CD4-positive, alpha-beta T cell treated with Interleukin-12 subunit alpha and Interleukin-12 subunit beta, for 1 hour (primary cell): ENCODE measurements around the gene TGFB1.
"Not testable (repeated sequence)": the region's sequence is repeated elsewhere in the genome, so short reads cannot be mapped to it uniquely, and the experiment has no call there.

Experiments used
- DNase-seq: peaks from one replicate; pipeline ENCODE4 v3.0.0-alpha.2; 2020

Gene TGFB1

DNA sequence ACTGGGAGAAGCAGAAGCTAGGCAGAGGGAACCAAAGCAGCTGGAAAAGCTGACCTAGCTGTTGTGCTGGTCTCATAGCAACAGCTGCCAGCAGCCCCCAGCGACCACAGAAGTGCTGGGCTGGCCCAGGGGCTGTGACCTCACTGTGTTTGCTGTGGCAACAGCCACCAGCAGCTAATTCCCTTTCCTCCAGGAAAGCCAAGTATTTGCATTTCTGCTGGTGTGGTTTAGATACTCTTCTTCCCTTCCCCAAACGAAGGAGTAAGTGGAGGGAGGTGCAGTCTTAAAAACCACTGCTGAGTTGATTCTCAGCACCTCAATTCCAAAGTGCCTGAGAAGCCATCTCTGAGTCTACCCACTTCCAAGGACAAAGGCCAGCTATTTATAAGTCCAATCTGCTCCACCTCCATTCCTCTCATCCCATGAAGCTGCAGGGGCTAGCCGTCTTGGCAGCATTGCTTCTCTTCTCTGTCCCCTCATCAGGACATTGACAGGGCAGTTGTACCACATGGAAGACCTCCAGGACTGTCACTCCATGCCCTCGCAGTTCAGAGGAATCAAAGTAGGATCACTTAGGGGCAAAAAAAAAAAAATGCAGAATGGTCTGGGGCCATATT lies 55.3 kb downstream of the TGFB1 start:
- DNase-seq = peak; percentile 79

DNA sequence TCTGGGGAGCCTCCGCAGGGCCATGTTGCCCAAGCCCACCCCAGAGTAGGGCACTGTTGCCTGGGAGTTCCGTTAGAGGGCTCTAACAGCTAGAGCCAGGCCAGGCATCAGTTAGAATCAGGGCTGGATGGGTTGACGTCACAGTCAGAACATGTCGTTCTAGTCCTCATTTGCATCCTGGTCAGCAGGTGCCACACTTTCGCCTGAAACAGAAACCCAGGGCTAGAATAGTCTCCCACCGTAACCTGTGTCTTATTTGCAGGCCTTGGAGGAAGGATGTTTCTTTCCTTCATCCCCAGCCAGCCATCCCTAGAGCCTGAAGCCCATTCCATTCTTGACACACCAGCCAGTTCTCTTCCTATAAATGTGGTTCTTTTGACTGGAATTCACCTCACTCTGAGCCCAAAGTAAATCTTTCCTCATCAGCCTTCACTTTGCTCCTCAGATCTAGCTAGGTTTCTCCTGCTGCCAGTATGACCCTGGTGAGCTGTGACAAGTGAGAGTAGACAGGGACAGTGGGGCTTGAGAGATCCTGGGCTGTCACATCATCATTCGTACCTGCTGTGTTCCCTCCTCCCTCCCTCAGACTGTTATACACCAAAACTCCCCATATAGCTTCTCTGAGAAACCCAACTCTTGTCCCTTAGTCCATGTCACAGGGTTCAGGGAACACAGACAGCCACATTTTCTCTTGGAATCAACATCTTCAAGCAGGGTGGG lies 55.9 kb downstream of the TGFB1 start:
- DNase-seq = peak; percentile 53

DNA sequence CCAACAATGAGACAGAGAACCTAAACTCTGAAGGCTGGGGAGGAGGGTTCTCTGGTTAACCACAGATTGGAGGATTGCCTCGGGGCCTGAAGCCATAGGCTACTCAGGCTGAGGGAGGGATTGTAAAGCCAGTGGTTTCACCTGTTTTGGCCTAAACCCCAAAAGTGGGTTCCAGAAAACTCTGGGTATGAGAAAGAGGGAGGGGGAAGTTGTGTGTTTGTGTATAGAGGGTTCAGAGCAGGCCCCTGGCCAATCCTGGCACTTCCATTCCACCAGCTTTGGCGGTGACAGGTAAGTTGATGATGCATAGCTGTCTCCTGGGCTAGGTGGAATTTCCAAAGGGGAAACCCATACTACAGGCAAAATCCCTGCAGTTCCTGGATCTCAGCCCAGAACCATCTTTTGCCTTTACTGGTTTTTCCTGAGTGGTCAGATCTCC lies 57.3 kb downstream of the TGFB1 start:
- DNase-seq = peak; percentile 39

DNA sequence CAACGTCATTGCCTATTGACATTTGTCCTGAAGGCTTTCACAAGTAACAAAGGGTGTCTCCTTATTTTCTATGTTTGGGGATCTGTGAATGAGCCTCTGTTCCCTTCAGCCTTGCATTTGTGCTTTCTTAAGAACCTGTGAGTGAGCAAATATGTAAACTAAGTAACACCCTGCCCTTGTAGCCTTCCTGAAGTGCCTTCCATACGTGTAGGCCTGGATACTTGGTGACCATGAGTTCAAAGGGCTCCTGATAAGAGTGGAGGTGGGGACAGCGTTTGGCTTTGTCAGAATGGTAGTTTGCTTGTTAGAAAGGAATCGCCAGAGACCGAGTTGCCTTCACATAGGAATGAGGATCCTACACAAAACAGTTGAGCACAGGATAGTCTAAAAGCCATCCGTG lies 58.2 kb downstream of the TGFB1 start:
- no peak for DNase-seq

DNA sequence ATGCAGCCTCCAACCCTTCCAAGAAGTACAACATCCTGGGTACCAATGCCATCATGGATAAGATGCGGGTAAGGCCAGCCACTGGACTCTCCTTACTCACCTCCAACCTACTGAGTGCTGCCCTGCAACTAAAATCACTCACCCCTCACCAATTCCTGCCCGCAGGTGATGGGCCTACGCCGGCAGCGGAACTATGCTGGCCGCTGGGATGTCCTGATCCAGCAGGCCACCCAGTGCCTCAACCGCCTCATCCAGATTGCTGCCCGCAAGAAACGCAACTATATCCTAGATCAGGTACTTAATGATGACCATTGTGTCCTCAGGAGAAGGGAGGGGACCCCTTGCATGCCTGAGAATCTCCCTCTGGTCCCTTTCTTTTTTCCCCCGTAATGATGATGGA lies 59.3 kb downstream of the TGFB1 start:
- no peak for DNase-seq

DNA sequence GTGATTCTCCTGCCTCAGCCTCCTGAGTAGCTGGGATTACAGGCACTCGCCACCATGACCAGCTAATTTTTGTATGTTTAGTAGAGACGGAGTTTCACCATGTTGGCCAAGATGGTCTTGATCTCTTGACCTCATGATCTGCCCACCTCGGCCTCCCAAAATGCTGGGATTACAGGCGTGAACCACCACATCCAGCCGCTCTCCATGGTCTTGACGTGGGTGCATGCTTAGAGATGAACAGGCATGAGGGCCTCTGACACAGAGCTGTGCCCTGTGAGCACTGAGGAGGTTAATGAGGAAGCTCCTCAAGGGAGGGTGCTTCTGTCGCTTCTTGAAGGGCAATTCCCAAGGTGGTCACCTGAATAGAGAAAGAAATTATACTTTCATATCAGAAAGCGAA lies 63.9 kb downstream of the TGFB1 start:
- not testable (repeated sequence) for DNase-seq

DNA sequence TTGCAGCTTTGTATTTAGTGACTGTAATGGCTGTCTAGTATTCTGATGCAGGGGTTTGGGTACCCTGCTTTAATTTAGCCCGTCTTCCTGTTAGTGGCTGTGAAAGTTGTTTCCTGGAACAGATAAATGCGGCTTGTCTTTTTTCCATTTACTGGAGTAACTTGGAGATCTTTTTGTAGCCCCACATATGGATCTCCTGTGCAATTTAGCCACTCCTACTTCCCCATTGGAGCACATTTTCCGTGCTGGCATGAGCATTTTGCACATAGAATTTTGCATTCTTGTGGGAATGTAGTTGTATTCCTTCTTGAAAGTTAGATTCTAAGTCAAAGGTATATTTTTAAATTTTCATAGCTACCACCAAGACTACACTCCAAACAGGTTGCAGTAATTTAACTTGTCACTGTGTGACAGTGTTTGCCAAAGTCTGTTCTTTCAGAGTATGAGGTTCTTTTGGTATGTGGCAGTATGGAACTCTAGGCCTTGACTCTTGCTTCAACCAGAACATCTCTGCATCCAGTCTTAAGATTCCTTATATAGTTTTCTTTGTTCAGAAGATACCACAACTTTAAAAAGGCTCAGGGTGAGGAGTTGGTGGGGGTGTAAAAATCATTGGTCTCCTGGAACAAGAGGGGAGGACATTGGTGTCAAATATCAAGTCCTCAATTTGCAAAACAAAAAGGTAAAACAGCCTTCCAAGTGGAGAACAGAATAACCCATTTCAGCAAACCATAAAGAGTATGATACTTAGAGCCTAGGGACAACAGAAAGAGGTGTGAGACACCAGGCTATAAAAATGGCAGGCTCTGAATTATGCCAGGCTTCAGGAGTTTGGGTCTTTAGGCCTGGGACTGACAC lies 64.8 kb downstream of the TGFB1 start:
- no peak for DNase-seq
